H1 (cell line): ENCODE measurements around the gene DHRS1. TPM values are rescaled to one million over a fixed set of nuclear protein-coding genes. Genes with fewer than 3 reads are reported as not detected.

Experiments
- CTCF ChIA-PET: fragments of 300-600 bp; sonication (Branson Sonifier 250); formaldehyde crosslinking; loops from one replicate; lab custom pipeline; 2021; ENCODE audit not compliant: partially characterized antibody; lab: Charles Lee
- POLR2A ChIA-PET: fragments of 300-600 bp; sonication (Branson Sonifier 250); formaldehyde crosslinking; loops from one replicate; lab custom pipeline; 2021; ENCODE audit warnings: inconsistent platforms; ENCODE audit not compliant: partially characterized antibody; lab: Charles Lee
- DNase-seq, 2 experiments: peaks; one replicate each; pipeline versions ENCODE4 v3.0.0 to v3.0.0-alpha.2; 2010 to 2022; ENCODE audit warnings: low spot score in 2 of 2, low read depth in 1 of 2, mixed read lengths in 1 of 2
- FAIRE-seq: peaks from 2 replicates; lab custom pipeline; 2011; peaks lifted over from hg19 to GRCh38; lab: Jason Lieb, UNC
- H2AFZ ChIP-seq: 2 replicates; pipeline ENCODE4 v1.8.1; 2012; ENCODE audit warnings: low read length, inconsistent platforms
- H2AK5ac ChIP-seq: 2 replicates; pipeline ENCODE4 v1.6.1; 2013; ENCODE audit warnings: low read depth, low read length
- H2BK120ac ChIP-seq: replicated peaks from 2 replicates; pipeline ENCODE3; 2013; ENCODE audit warnings: low read depth, low read length, inconsistent platforms
- H2BK12ac ChIP-seq: 2 replicates; pipeline ENCODE4 v1.6.1; 2013; ENCODE audit warnings: low read depth, low read length
- H2BK15ac ChIP-seq: 2 replicates; pipeline ENCODE4 v1.6.1; 2013; ENCODE audit warnings: low read length
- H2BK20ac ChIP-seq: 2 replicates; pipeline ENCODE4 v1.6.1; 2013; ENCODE audit warnings: low read length
- H2BK5ac ChIP-seq: 2 replicates; pipeline ENCODE4 v1.6.1; 2013; ENCODE audit warnings: low read depth, low read length
- H3K14ac ChIP-seq: 2 replicates; pipeline ENCODE4 v1.6.1; 2013; ENCODE audit warnings: inconsistent platforms; ENCODE audit not compliant: insufficient read length
- H3K18ac ChIP-seq: 2 replicates; pipeline ENCODE4 v1.6.1; 2013; ENCODE audit warnings: low read length; ENCODE audit errors: extremely low read depth
- H3K23ac ChIP-seq: 2 replicates; pipeline ENCODE4 v1.6.1; 2013; ENCODE audit warnings: inconsistent platforms; ENCODE audit not compliant: insufficient read length
- H3K23me2 ChIP-seq: 2 replicates; pipeline ENCODE4 v1.6.1; 2013; ENCODE audit warnings: low read depth, low read length
- H3K27ac ChIP-seq: 2 replicates; pipeline ENCODE4 v1.6.1; 2011; ENCODE audit warnings: low read depth, low read length, inconsistent platforms
- H3K27me3 ChIP-seq, 4 experiments: replicated peaks in 1 of 4; 1 replicate in 1 of 4; 2 replicates in 3 of 4; pipeline versions ENCODE4 v1.6.1 to v1.8.1; 2011 to 2013; ENCODE audit warnings: low read length in 3 of 4, mild to moderate bottlenecking in 3 of 4, inconsistent platforms in 2 of 4, mixed read lengths in 2 of 4, moderate library complexity in 1 of 4; ENCODE audit not compliant: control insufficient read depth in 3 of 4, insufficient read depth in 3 of 4; ENCODE audit errors: extremely low read depth in 1 of 4
- H3K36me3 ChIP-seq, 4 experiments: 2 replicates each; pipeline versions ENCODE4 v1.6.1 to v1.8.1; 2011 to 2013; ENCODE audit warnings: mild to moderate bottlenecking in 4 of 4, low read length in 3 of 4, moderate library complexity in 2 of 4, control low read depth in 1 of 4, inconsistent platforms in 1 of 4; ENCODE audit not compliant: insufficient read depth in 4 of 4, control insufficient read depth in 2 of 4
- H3K4ac ChIP-seq: replicated peaks from 2 replicates; pipeline ENCODE3; 2013; ENCODE audit warnings: low read length, low read depth, mixed read lengths, inconsistent platforms; ENCODE audit not compliant: insufficient read length
- H3K4me1 ChIP-seq, 4 experiments: replicated peaks in 1 of 4; 1 replicate in 1 of 4; 2 replicates in 3 of 4; pipeline versions ENCODE4 v1.6.1 to v1.8.1; 2011 to 2013; ENCODE audit warnings: low read length in 3 of 4, inconsistent platforms in 2 of 4, mixed read lengths in 1 of 4; ENCODE audit not compliant: insufficient read depth in 4 of 4, control insufficient read depth in 3 of 4
- H3K4me2 ChIP-seq, 2 experiments: 2 replicates each; pipeline versions ENCODE4 v1.6.1 to v1.8.1; 2011 to 2013; ENCODE audit warnings: low read depth in 2 of 2, low read length in 2 of 2, control low read depth in 1 of 2, inconsistent platforms in 1 of 2, mild to moderate bottlenecking in 1 of 2; ENCODE audit not compliant: insufficient read depth in 1 of 2
- H3K4me3 ChIP-seq, 4 experiments: fragments of 200-600, 300-600 bp in 1 of 4; sonication (generic), shearing (Covaris generic), sonication (Bioruptor Twin) in 1 of 4; 2 replicates each; pipeline versions ENCODE4 v1.5.1 to v1.8.1; 2011 to 2016; ENCODE audit warnings: low read length in 4 of 4, low read depth in 3 of 4, control low read depth in 2 of 4, inconsistent platforms in 2 of 4, mild to moderate bottlenecking in 2 of 4, mixed read lengths in 1 of 4, moderate library complexity in 1 of 4; ENCODE audit not compliant: insufficient read depth in 2 of 4; ENCODE audit errors: extremely low read depth in 1 of 4
- H3K56ac ChIP-seq: replicated peaks from 2 replicates; pipeline ENCODE3; 2013; ENCODE audit warnings: low read depth, mild to moderate bottlenecking, mixed read lengths, low read length, inconsistent platforms; ENCODE audit not compliant: insufficient read length
- H3K79me1 ChIP-seq: 2 replicates; pipeline ENCODE4 v1.6.1; 2013; ENCODE audit warnings: low read depth, low read length, control low read depth
- H3K79me2 ChIP-seq, 2 experiments: 2 replicates each; pipeline versions ENCODE4 v1.6.1 to v1.8.1; 2012 to 2013; ENCODE audit warnings: low read length in 2 of 2, mild to moderate bottlenecking in 2 of 2, inconsistent platforms in 1 of 2; ENCODE audit not compliant: insufficient read depth in 2 of 2, control insufficient read depth in 1 of 2
- H3K9ac ChIP-seq, 4 experiments: replicated peaks in 1 of 4; 1 replicate in 1 of 4; 2 replicates in 3 of 4; pipeline versions ENCODE4 v1.6.1 to v1.8.1; 2011 to 2013; ENCODE audit warnings: low read depth in 3 of 4, low read length in 3 of 4, control low read depth in 2 of 4, mild to moderate bottlenecking in 2 of 4, moderate library complexity in 2 of 4, inconsistent platforms in 1 of 4; ENCODE audit errors: extremely low read depth in 1 of 4
- H3K9me3 ChIP-seq, 2 experiments: 2 replicates each; pipeline versions ENCODE4 v1.6.1 to v1.8.1; 2012 to 2013; ENCODE audit warnings: mild to moderate bottlenecking in 2 of 2, moderate library complexity in 2 of 2, control low read depth in 1 of 2, inconsistent platforms in 1 of 2, low read depth in 1 of 2, low read length in 1 of 2, mixed read lengths in 1 of 2; ENCODE audit not compliant: insufficient read depth in 2 of 2
- H4K20me1 ChIP-seq, 2 experiments: replicated peaks in 1 of 2; 2 replicates each; pipeline versions ENCODE3 to v1.8.1; 2011 to 2013; ENCODE audit warnings: inconsistent platforms in 2 of 2, low read length in 2 of 2, mild to moderate bottlenecking in 1 of 2; ENCODE audit not compliant: insufficient read depth in 2 of 2, control insufficient read depth in 1 of 2
- H4K5ac ChIP-seq: 2 replicates; pipeline ENCODE4 v1.6.1; 2013; ENCODE audit warnings: low read length, low read depth, mixed read lengths, inconsistent platforms; ENCODE audit not compliant: insufficient read length
- H4K8ac ChIP-seq: 2 replicates; pipeline ENCODE4 v1.8.0; 2013; ENCODE audit warnings: mild to moderate bottlenecking, moderate library complexity, low read length, inconsistent platforms; ENCODE audit not compliant: insufficient read depth; ENCODE audit errors: extremely low read depth
- H4K91ac ChIP-seq: replicated peaks from 2 replicates; pipeline ENCODE3; 2013; ENCODE audit warnings: low read length, mixed read lengths, inconsistent platforms; ENCODE audit not compliant: insufficient read length
- ZNF274 ChIP-seq: IDR thresholded peaks from 2 replicates; pipeline ENCODE4 v1.7.0; 2012; ENCODE audit warnings: low read length, borderline replicate concordance; ENCODE audit errors: extremely low read depth
- WGBS, 2 experiments: shearing (Covaris generic) in 1 of 2; methylation state at CpG; one replicate each; pipeline versions ENCODE4 v1.1.6 to v1.1.7; 2013 to 2015; ENCODE audit warnings: low lambda C conversion rate in 2 of 2, mixed read lengths in 2 of 2, inconsistent platforms in 1 of 2, low coverage in 1 of 2, missing lambda C conversion rate in 1 of 2; ENCODE audit not compliant: insufficient replicate concordance in 2 of 2, insufficient coverage in 1 of 2, insufficient read length in 1 of 2; ENCODE audit errors: extremely low coverage in 1 of 2, missing lambda C conversion rate in 1 of 2; 5-methylcytosine and 5-hydroxymethylcytosine counted together
- polyA plus RNA-seq, 7 experiments: library from polyadenylated mRNA; depleted of rRNA in 3 of 7; stranded (reverse) in 5 of 7; unstranded in 2 of 7; fragments of >200 nt in 5 of 7; fragments of 200-250 nt in 2 of 7; gene quantifications; 1 replicate in 5 of 7; 2 replicates in 1 of 7; 4 replicates in 1 of 7; pipeline versions ENCODE4 v1.2.1 to v1.2.3, GENCODE V29; 2011 to 2013; ENCODE audit warnings: missing spikeins in 2 of 7, mixed read lengths in 2 of 7
- total RNA-seq: library from RNA; stranded (reverse); fragmentation: NEBNext Ultra II Directional; extraction: Animal tissue kit (Norgen Biotek cat#: 25700); gene quantifications from 2 replicates; pipeline ENCODE4 v1.2.1, GENCODE V29; 2021
- TF ChIP-seq, protein P1 (sequence below), 3 experiments: IDR thresholded peaks; 1 replicate in 2 of 3; 2 replicates in 1 of 3; pipeline versions ENCODE4 v1.5.1 to v1.6.1; 2011; ENCODE audit warnings: low read length in 3 of 3, mild to moderate bottlenecking in 3 of 3, inconsistent platforms in 2 of 3, low read depth in 1 of 3, moderate library complexity in 1 of 3; ENCODE audit not compliant: insufficient read depth in 1 of 3; ENCODE audit errors: control extremely low read depth in 1 of 3

Gene DHRS1
- total and polyA plus RNA-seq, 2 of the 8 experiments (the other 6 are each of a cell fraction or from before 2014, with no cell fraction given): 8.8 to 31.7 TPM

DNA sequence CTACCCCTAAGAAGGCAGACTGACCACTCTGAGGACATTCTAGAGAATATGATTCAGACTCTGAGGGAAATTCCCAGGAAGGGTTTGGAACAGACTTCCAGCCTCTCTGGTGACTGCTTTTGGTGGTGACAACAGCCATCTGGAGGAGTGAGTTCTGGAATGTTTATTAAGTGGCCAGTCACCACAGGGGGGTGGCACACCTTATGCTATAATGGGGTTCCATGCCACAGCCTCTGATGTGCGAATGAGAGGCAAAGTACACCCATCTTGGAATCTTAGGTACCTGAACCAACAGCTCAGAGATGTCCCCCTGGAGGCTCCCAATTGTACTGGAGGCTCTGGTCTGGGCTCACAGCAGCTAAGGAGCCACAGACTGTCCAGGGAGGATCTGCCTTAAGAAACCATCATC is 47.7 kb downstream of the DHRS1 start:
- no peaks in the 10 kb centered on the region for H3K79me2 ChIP-seq
- no peak overlapping the region for H4K91ac ChIP-seq
- H2BK5ac ChIP-seq: no peak overlapping the region
- H3K4me2 ChIP-seq: no peak overlapping the region
- no peak overlapping the region for H3K56ac ChIP-seq
- H3K14ac ChIP-seq: no peak overlapping the region
- H4K5ac ChIP-seq: no peak overlapping the region
- H3K23me2 ChIP-seq: no peaks in the 10 kb centered on the region
- FAIRE-seq (no peak), DNase-seq (no peak)
- H3K27ac ChIP-seq: no peak overlapping the region
- H2BK15ac ChIP-seq: no peak overlapping the region
- 92% methylated on average over 1 of the region's 1 CpG; no CpG with 5 or more reads in 1 of the 2 experiments for WGBS, 2 experiments
- ChIA-PET CTCF (interaction anchor here (0.8 to 6.0 kb wide), 15 partner anchors 9 to 143 kb away, joined by 3 to 63 read pairs (median 11); partner anchors contain the start of genes CIDEB, DHRS1, NOP9 and RABGGTA), POLR2A (interaction anchor here (0.6 to 4.5 kb wide), 8 partner anchors 8 to 57 kb away, joined by 3 to 26 read pairs (median 4); partner anchors contain the start of genes MDP1, RABGGTA, TINF2 and TM9SF1)
- no peak overlapping the region for H3K18ac ChIP-seq
- no peak overlapping the region for H2BK20ac ChIP-seq
- H2BK12ac ChIP-seq: no peak overlapping the region
- H2AK5ac ChIP-seq: no peak overlapping the region
- no peak overlapping the region for H3K23ac ChIP-seq
- no peaks in the 10 kb centered on the region for H3K79me1 ChIP-seq
- H3K4me3 ChIP-seq: no peak overlapping the region
- no peaks in the 10 kb centered on the region for H4K20me1 ChIP-seq
- H3K27me3 ChIP-seq: no peaks in the 10 kb centered on the region
- H2AFZ ChIP-seq: no peak overlapping the region
- TF ChIP-seq, protein P1, sequence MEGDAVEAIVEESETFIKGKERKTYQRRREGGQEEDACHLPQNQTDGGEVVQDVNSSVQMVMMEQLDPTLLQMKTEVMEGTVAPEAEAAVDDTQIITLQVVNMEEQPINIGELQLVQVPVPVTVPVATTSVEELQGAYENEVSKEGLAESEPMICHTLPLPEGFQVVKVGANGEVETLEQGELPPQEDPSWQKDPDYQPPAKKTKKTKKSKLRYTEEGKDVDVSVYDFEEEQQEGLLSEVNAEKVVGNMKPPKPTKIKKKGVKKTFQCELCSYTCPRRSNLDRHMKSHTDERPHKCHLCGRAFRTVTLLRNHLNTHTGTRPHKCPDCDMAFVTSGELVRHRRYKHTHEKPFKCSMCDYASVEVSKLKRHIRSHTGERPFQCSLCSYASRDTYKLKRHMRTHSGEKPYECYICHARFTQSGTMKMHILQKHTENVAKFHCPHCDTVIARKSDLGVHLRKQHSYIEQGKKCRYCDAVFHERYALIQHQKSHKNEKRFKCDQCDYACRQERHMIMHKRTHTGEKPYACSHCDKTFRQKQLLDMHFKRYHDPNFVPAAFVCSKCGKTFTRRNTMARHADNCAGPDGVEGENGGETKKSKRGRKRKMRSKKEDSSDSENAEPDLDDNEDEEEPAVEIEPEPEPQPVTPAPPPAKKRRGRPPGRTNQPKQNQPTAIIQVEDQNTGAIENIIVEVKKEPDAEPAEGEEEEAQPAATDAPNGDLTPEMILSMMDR (IDR thresholded peaks at IDR 0.05; ENCODE audit: control extremely low read depth in 1 of 3, insufficient read depth in 1 of 3, low read depth in 1 of 3, low read length in 3 of 3): peak in 1 of 3 experiments; percentile 13; a peak in 1 of 4 replicates
- no peak for TF ChIP-seq ZNF274
- H3K4ac ChIP-seq: no peak overlapping the region
- no peak overlapping the region for H2BK120ac ChIP-seq
- no peak overlapping the region for H4K8ac ChIP-seq
- H3K36me3 ChIP-seq: no peaks in the 10 kb centered on the region
- H3K9me3 ChIP-seq: no peaks in the 10 kb centered on the region
- no peaks in the 10 kb centered on the region for H3K4me1 ChIP-seq
- no peak overlapping the region for H3K9ac ChIP-seq
